EL (cell line): Measurements from ENCODE around the gene SLC19A2.
"Not testable (repeated sequence)": the region's sequence is repeated elsewhere in the genome, so short reads cannot be mapped to it uniquely, and the experiment has no call there.

ENCODE experiments used
- DNase-seq: peaks from one replicate; pipeline ENCODE4 v3.0.0-alpha.2; 2016

The SLC19A2 gene

GRCh38 chr1:169485431-169486280, at the start of gene SLC19A2:
SLC19A2 (minus strand) TSS chr1:169485944; CDS start chr1:169485766, 178 bp downstream.
- DNase-seq: peak; percentile 99

GRCh38 chr1:169534653-169535052, 48.9 kb upstream of the SLC19A2 start:
- DNase-seq: no peak

- not testable (repeated sequence) for DNase-seq
Observed at GRCh38 chr1:169533528-169534190, 47.9 kb upstream of the SLC19A2 start.

- DNase-seq: no peak
Observed at GRCh38 chr1:169530448-169530847, 44.7 kb upstream of the SLC19A2 start.

- DNase-seq: peak; percentile 39
Observed at GRCh38 chr1:169529068-169529642, 43.4 kb upstream of the SLC19A2 start.

- no peak for DNase-seq
Observed at GRCh38 chr1:169528215-169529067, 42.7 kb upstream of the SLC19A2 start.

- DNase-seq: no peak
Observed at GRCh38 chr1:169527451-169528214, 41.9 kb upstream of the SLC19A2 start.

GRCh38 chr1:169527001-169527400, 41.3 kb upstream of the SLC19A2 start:
- no peak for DNase-seq

GRCh38 chr1:169526120-169526832, 40.5 kb upstream of the SLC19A2 start:
- no peak for DNase-seq

GRCh38 chr1:169525391-169525790, 39.6 kb upstream of the SLC19A2 start:
- DNase-seq: no peak

GRCh38 chr1:169523904-169524303, 38.2 kb upstream of the SLC19A2 start:
- DNase-seq: no peak

GRCh38 chr1:169521226-169521625, 35.5 kb upstream of the SLC19A2 start:
- no peak for DNase-seq

- no peak for DNase-seq
Observed at GRCh38 chr1:169517558-169518186, 31.9 kb upstream of the SLC19A2 start.

GRCh38 chr1:169515641-169516040, 29.9 kb upstream of the SLC19A2 start:
- DNase-seq: no peak

- DNase-seq: no peak
Observed at GRCh38 chr1:169514566-169515270, 29.0 kb upstream of the SLC19A2 start.

GRCh38 chr1:169513208-169513607, 27.5 kb upstream of the SLC19A2 start:
- DNase-seq: no peak

GRCh38 chr1:169511316-169512005, 25.7 kb upstream of the SLC19A2 start:
- DNase-seq: peak; percentile 69

GRCh38 chr1:169510060-169510459, 24.3 kb upstream of the SLC19A2 start:
- no peak for DNase-seq

- no peak for DNase-seq
Observed at GRCh38 chr1:169509354-169509753, 23.6 kb upstream of the SLC19A2 start.
